GM12875 (cell line): ENCODE measurements around the gene MLIP.

ENCODE experiments used
- H3K4me3 ChIP-seq: one replicate; pipeline ENCODE4 v1.5.1; 2011; ENCODE audit warnings: low read depth, low read length, control low read depth
- TF ChIP-seq, protein P1 (sequence below): IDR thresholded peaks from 2 replicates; pipeline ENCODE4 v1.5.1; 2011; ENCODE audit warnings: low read depth, mild to moderate bottlenecking, control low read depth, inconsistent platforms, low read length, moderate library complexity, borderline replicate concordance; ENCODE audit not compliant: insufficient read depth

The MLIP gene

DNA sequence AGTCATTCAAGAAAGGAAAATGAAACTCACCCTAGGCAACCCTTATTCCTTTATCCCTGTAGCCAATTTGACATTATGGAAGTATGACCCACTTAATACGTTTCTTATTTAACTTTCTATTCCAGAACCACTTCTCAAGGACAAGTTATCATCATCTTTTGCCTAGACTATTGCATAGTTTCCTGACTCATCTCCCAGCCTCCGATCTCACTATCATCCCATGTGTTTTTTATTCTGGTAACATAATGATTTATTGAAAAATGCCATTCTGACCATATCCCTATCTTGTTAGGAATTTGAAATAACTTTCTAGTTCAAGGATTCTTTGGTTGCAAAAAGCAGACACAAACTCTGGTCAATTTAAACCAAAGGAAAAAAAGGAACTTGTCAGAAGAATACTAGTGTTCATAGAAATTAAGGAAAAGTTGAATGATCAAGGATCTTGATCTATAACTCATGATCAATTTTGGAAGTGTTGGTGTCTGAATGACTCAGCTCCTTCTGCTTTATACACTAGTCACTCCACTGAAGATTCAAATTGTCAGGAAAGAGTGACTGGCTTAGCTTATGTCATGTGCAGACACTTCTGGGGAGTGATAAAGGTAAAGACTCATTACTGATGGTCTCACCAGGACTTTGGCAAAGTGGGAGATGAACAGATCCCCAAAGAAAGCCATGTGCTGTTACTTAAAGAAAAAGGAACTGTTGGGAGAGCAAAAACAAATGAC lies 188.5 kb downstream of the MLIP start:
- H3K4me3 ChIP-seq = no peak overlapping the region
- TF ChIP-seq, protein P1, sequence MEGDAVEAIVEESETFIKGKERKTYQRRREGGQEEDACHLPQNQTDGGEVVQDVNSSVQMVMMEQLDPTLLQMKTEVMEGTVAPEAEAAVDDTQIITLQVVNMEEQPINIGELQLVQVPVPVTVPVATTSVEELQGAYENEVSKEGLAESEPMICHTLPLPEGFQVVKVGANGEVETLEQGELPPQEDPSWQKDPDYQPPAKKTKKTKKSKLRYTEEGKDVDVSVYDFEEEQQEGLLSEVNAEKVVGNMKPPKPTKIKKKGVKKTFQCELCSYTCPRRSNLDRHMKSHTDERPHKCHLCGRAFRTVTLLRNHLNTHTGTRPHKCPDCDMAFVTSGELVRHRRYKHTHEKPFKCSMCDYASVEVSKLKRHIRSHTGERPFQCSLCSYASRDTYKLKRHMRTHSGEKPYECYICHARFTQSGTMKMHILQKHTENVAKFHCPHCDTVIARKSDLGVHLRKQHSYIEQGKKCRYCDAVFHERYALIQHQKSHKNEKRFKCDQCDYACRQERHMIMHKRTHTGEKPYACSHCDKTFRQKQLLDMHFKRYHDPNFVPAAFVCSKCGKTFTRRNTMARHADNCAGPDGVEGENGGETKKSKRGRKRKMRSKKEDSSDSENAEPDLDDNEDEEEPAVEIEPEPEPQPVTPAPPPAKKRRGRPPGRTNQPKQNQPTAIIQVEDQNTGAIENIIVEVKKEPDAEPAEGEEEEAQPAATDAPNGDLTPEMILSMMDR = no peak

DNA sequence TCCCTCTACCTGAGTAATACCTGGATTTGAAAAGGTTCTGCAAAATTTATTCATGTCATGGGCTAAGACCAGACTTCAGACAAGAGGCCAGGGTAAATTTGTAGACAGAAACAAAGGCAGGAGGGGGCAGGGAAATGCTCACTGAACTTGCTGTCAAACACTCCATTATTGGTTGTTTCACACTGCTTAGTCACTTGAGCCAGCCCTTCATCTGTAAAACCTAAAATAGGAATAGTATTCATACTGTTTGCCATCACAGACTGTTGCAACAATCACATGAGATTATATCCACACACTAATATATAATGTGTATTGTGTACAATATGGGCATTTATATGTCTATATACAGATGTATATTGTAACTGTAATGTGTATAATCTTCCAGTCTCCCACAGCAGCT lies 190.5 kb downstream of the MLIP start:
- TF ChIP-seq, protein P1 = no peak

GRCh38 chr6:54307439-54307910 lies 196.2 kb downstream of the MLIP start:
- no peak overlapping the region for H3K4me3 ChIP-seq
- TF ChIP-seq, protein P1 = no peak

More for the DNA sequence above, 190.5 kb downstream of the MLIP start:
- H3K4me3 ChIP-seq = no peak overlapping the region

GRCh38 chr6:54308289-54308985 lies 197.2 kb downstream of the MLIP start, which contains the start of gene TINAG:
TSS of gene TINAG (plus strand) at chr6:54308441. CDS start at chr6:54308551, 110 bp downstream.
- no peak within 1 kb of the TSS for H3K4me3 ChIP-seq
- TF ChIP-seq, protein P1 = no peak

- TF ChIP-seq, protein P1 = no peak
- no peak overlapping the region for H3K4me3 ChIP-seq
These were observed 197.7 kb downstream of the MLIP start for GRCh38 chr6:54308986-54309315.

- TF ChIP-seq, protein P1 = no peak
- H3K4me3 ChIP-seq = no peak overlapping the region
These were observed 199.3 kb downstream of the MLIP start for GRCh38 chr6:54310377-54311152.
